Stimulated activated CD4-positive, alpha-beta T cell treated with anti-CD3 and anti-CD28 coated beads, TNF-alpha, amount 100 ng/mL, for 1 hour (primary cell): ENCODE data around the gene CCDC148.

ENCODE experiments used
- DNase-seq, 3 donors: peaks; one replicate each; pipeline ENCODE4 v3.0.0-alpha.2; 2020; ENCODE audit warnings: low read depth in 3 of 3, low spot score in 1 of 3

Gene CCDC148

GRCh38 chr2:158130832-158131473, 325.6 kb downstream of the CCDC148 start:
- DNase-seq = no peak

DNA sequence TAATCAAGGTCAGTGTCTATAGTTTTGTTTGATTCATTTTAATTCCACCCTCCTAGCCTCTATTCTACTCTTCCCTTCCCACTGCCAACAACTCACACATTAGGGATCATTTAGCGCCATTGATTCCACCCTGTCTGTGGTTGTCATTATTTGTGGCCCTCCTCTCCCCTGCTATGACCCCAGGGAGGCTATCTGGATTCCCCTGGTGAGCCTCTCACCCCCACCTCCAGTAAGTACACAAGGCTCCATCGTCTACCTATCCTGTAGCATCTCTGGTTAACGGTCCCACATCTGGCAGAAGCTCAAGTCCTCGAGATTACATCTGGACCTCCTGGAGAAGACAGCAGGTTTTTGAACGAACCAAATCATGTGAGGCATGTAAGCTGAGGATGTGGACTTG, 327.5 kb downstream of the CCDC148 start:
- no peak for DNase-seq

DNA sequence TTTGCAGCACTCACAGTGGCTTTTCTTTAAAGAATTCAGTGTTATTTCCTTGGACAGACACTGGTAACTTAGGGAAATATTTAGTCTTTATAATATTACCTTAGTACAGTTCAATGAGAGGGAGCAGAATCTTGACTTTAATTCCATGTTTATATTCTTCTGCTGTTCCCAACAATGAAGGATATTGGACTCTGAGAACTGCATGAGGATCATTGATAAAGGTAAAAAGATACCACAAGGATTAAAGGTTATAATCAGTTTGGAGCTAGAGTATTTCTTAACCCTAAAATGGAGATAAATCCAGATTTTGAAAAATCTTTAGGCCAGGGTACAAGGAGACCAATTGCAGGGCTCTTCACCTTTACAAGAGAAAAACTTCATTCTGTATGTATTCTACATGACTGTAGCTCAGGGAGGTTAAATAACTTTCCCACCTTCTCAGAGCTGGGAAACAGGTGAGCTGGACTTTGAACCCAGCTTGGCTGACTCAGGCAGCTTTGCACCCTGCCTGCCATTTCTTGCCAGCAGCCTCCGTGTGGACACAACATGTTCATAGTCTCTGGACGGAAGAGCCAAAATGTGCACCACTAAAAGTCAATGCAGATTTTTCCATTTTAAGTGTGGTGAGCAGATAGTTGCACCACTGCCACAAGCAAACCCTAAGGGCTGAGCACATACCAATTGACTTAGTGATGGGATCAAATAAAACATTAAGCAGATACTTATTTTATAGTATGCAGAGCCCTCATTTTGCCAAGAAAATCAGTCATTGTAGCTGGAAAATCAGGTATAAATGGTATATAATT, 328.2 kb downstream of the CCDC148 start:
- no peak for DNase-seq

- DNase-seq = no peak
These were observed 329.2 kb downstream of the CCDC148 start for GRCh38 chr2:158127380-158127804.

DNA sequence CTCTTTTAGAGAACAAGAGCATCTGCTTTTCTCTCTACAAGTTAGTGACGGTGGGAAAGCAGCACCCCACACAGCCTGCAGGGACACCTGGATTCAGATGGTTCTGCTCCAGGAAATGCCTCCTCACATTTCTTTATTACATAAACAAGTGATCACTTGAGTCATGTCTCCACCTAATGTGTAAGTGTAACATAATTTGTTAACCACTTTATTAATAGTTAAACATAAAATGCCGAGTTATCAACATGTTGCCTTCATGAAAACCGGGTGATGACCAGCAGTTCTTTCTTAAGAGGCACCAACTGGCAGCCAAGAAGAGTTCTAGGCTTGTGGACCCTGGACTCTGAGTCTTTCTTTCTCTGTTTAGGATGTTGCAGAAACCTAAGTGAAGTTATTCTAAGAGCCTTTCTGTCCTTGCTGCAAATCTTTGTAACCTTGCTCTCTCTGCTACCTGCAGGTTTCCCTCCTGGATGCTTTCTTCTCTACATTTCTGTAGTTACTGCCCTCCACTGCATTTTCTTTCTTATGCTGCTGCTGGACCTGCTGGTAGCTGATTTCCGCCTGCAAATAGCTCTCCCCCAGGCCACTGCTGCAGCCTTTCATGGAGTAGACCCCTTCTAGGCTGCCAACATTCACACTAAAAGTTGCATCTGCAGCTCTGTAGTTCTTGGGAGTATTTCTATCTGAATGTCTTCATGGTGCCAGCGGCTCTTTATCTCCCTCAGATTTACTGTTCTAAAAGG, 330.6 kb downstream of the CCDC148 start:
- no peak for DNase-seq

DNA sequence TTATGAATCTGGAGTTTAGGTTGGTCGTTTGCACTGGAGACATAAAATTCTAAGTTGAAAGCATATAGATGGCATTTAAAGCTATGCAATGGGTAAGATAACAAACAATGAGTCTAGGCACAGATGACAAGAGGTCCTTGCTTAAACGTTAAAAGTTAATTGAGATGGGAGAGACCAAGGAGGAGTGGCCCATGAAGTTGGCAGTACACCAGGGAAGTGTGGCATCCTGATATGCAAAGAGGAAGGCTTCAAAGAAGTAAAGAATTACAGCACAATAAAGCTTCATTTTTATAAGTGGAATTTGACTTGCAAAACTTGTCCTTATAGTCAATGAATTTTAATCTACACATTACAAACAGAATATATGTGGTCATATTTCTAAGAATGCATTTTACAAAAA, 331.7 kb downstream of the CCDC148 start:
- no peak for DNase-seq
